GM06990 (cell line): ENCODE results near the gene BEAN1.

Source experiments
- DNase-seq: peaks from one replicate; pipeline ENCODE4 v3.0.0-alpha.2; 2011; ENCODE audit not compliant: insufficient read length; ENCODE audit errors: extremely low read depth
- H3K27me3 ChIP-seq: replicated peaks from 2 replicates; pipeline ENCODE4 v1.6.0; 2011; ENCODE audit warnings: low read length; ENCODE audit not compliant: control insufficient read depth, insufficient read depth
- H3K36me3 ChIP-seq: 2 replicates; pipeline ENCODE4 v1.5.1; 2011; ENCODE audit warnings: low read length; ENCODE audit not compliant: control insufficient read depth, insufficient read depth
- H3K4me3 ChIP-seq: replicated peaks from 2 replicates; pipeline ENCODE4 v1.5.1; 2011; ENCODE audit warnings: low read depth, mild to moderate bottlenecking, control low read depth, low read length
- CTCF ChIP-seq: IDR thresholded peaks from 2 replicates; pipeline ENCODE4 v1.5.1; 2011; ENCODE audit warnings: low read length, control low read depth, mild to moderate bottlenecking, inconsistent platforms; ENCODE audit not compliant: insufficient read depth, poor library complexity, severe bottlenecking

Gene BEAN1

DNA sequence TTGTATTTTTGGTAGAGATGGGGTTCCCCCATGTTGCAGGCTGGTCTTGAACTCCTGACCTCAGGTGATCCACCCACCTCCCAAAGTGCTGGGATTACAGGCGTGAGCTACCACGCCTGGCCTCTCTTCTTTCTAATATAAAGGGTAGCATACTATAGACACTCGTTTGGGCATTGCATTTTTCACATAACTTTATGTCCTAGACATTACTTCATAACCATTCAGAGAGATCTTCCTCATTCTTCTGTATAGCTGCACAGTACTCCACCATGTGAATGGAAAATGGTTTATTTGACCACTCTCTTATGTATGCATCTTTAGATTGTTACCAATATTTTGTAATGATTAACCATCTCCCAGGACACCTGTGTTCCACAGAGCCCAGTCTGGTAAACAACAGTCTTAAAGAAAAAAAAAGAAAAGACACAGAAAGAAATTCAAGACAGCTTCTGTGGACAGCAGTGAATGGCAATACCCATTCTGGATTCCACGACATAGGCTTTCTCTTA lies 80.7 kb downstream of the BEAN1 start:
- H3K36me3 ChIP-seq = no peaks in the 10 kb centered on the region
- DNase-seq = no peak
- no peak for TF ChIP-seq CTCF
- no peak overlapping the region for H3K4me3 ChIP-seq
- H3K27me3 ChIP-seq = no peaks in the 10 kb centered on the region; the same call in 1 of the 2 replicates

DNA sequence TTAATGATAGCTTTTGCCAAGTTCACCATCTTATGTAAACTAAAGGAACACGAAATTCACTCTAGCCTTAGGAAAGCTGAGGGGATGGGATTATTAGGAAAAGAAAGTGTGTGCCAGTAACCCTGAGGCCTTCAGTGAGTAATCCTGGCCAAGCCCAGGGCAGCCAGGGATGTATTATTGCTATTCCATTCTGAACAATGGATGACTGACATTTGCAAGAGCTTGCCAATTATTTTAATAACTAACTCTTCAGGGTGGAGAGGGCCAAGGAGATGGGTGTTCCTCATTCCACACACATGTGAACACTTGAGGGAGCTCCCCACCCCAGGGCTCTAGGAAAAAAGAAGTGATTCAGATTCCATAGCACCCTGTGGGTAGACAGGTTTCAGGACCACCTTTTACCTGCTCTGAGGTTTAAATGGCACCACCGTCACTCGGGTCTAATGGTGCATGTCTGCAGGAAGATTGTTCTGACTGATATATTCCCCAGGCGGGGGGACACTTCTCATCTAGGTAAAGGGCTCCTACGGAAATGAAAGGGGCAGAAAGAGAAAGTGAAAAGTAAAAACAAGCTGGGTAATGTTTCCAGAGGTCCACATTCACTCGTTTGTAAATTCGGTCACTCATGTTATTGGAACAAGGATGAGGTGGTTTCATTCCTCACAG lies 81.3 kb downstream of the BEAN1 start:
- DNase-seq = no peak
- Histone ChIP-seq H3K27me3 (no peaks in the 10 kb centered on the region; the same call in 1 of the 2 replicates), H3K36me3 (no peaks in the 10 kb centered on the region), H3K4me3 (no peak overlapping the region)
- no peak for TF ChIP-seq CTCF

- no peak for TF ChIP-seq CTCF
- DNase-seq = no peak
- H3K36me3 ChIP-seq = no peaks in the 10 kb centered on the region
- H3K27me3 ChIP-seq = no peaks in the 10 kb centered on the region; the same call in 1 of the 2 replicates
- H3K4me3 ChIP-seq = no peak overlapping the region
Observed at GRCh38 chr16:66508914-66509496, 81.9 kb downstream of the BEAN1 start.

GRCh38 chr16:66509576-66509975 lies 82.5 kb downstream of the BEAN1 start:
- H3K36me3 ChIP-seq = no peaks in the 10 kb centered on the region
- DNase-seq = no peak
- no peak for TF ChIP-seq CTCF
- H3K4me3 ChIP-seq = no peak overlapping the region
- H3K27me3 ChIP-seq = no peaks in the 10 kb centered on the region; the same call in 1 of the 2 replicates

- no peak for DNase-seq
- Histone ChIP-seq H3K4me3 (no peak overlapping the region), H3K36me3 (no peaks in the 10 kb centered on the region), H3K27me3 (no peaks in the 10 kb centered on the region; the same call in 1 of the 2 replicates)
- TF ChIP-seq CTCF = no peak
Observed at GRCh38 chr16:66510298-66510697, 83.2 kb downstream of the BEAN1 start.
